Effector memory CD8-positive, alpha-beta T cell (primary cell): Measurements from ENCODE around the gene HEATR1.
"Not testable (repeated sequence)": the region's sequence is repeated elsewhere in the genome, so short reads cannot be mapped to it uniquely, and the experiment has no call there.

Source experiments
- ATAC-seq: fragments of 150-1000 bp; cut with Tn5 transposase; replicated peaks from 2 replicates; pipeline ENCODE4 v1.10.0; 2021; ENCODE audit warnings: mild to moderate bottlenecking, moderate library complexity
- DNase-seq, 3 experiments: peaks; one replicate each; pipeline ENCODE4 v3.0.0; 2021
- H3K27ac Mint-ChIP-seq, 2 donors: one replicate each; pipeline ENCODE4 v1.8.0; 2022; ENCODE audit warnings: mild to moderate bottlenecking in 2 of 2, mixed read lengths in 2 of 2, moderate library complexity in 2 of 2
- H3K27me3 Mint-ChIP-seq, 2 donors: one replicate each; pipeline ENCODE4 v1.8.0; 2022; ENCODE audit warnings: mixed read lengths in 2 of 2
- H3K36me3 Mint-ChIP-seq: one replicate; pipeline ENCODE4 v1.8.0; 2022; ENCODE audit warnings: mild to moderate bottlenecking, moderate library complexity, mixed read lengths; ENCODE audit not compliant: insufficient read depth
- H3K4me1 Mint-ChIP-seq, 2 donors: one replicate each; pipeline ENCODE4 v1.8.0; 2022; ENCODE audit warnings: low read depth in 2 of 2, mixed read lengths in 2 of 2
- H3K4me3 Mint-ChIP-seq, 2 donors: one replicate each; pipeline ENCODE4 v1.8.0; 2022; ENCODE audit warnings: mild to moderate bottlenecking in 2 of 2, mixed read lengths in 2 of 2, moderate library complexity in 2 of 2
- H3K9me3 Mint-ChIP-seq, 2 donors: one replicate each; pipeline ENCODE4 v1.8.0; 2022; ENCODE audit warnings: mixed read lengths in 2 of 2

The HEATR1 gene

GRCh38 chr1:236507022-236507700 is 97.2 kb downstream of the HEATR1 start:
- H3K27ac Mint-ChIP-seq: no peak overlapping the region
- DNase-seq (no peak), ATAC-seq (no peak)
- H3K9me3 Mint-ChIP-seq: no peaks in the 10 kb centered on the region
- H3K27me3 Mint-ChIP-seq: peaks cover 0 to 7% of the 10 kb centered on the region in 2 donors
- H3K4me3 Mint-ChIP-seq: no peak overlapping the region
- H3K36me3 Mint-ChIP-seq: no peaks in the 10 kb centered on the region
- H3K4me1 Mint-ChIP-seq: peaks cover 12 to 16% of the 10 kb centered on the region in 2 donors

- ATAC-seq, H3K9me3 Mint-ChIP-seq: not testable (repeated sequence)
Measured at GRCh38 chr1:236504338-236504737, 100.0 kb downstream of the HEATR1 start.

GRCh38 chr1:236502972-236503639 is 101.2 kb downstream of the HEATR1 start:
- ATAC-seq: peak; percentile 37
- no peak for DNase-seq
- Mint-ChIP-seq H3K27me3 (peaks cover 0 to 7% of the 10 kb centered on the region in 2 donors), H3K27ac (peak overlapping the region; percentile 44 to 79), H3K9me3 (no peaks in the 10 kb centered on the region), H3K4me1 (peaks cover 7 to 9% of the 10 kb centered on the region in 2 donors), H3K36me3 (no peaks in the 10 kb centered on the region), H3K4me3 (peak overlapping the region; percentile 20 to 37)

More at GRCh38 chr1:236504338-236504737, 100.0 kb downstream of the HEATR1 start:
- H3K4me1 Mint-ChIP-seq: peaks cover 12 to 13% of the 10 kb centered on the region in 2 donors
- H3K27ac Mint-ChIP-seq, H3K4me3 Mint-ChIP-seq, H3K36me3 Mint-ChIP-seq, DNase-seq, H3K27me3 Mint-ChIP-seq: not testable (repeated sequence)

- peak overlapping the region; percentile 44 to 79 for H3K27ac Mint-ChIP-seq
- no peaks in the 10 kb centered on the region for H3K36me3 Mint-ChIP-seq
- peaks cover 7 to 9% of the 10 kb centered on the region in 2 donors for H3K4me1 Mint-ChIP-seq
- H3K4me3 Mint-ChIP-seq: peak overlapping the region; percentile 20 to 37
- H3K9me3 Mint-ChIP-seq: no peaks in the 10 kb centered on the region
- no peak for DNase-seq
- ATAC-seq: no peak
- H3K27me3 Mint-ChIP-seq: peaks cover 0 to 7% of the 10 kb centered on the region in 2 donors
Measured at GRCh38 chr1:236502579-236502971, 101.7 kb downstream of the HEATR1 start.

- Mint-ChIP-seq H3K27me3 (peaks cover 7 to 11% of the 10 kb centered on the region in 2 donors), H3K4me1 (peaks cover 7 to 9% of the 10 kb centered on the region in 2 donors), H3K9me3 (no peaks in the 10 kb centered on the region), H3K36me3 (no peaks in the 10 kb centered on the region), H3K4me3 (no peak overlapping the region), H3K27ac (no peak overlapping the region)
- DNase-seq: no peak
- no peak for ATAC-seq
Measured at GRCh38 chr1:236501093-236501492, 103.2 kb downstream of the HEATR1 start.
